GM13976 (cell line): ENCODE data around the gene NHSL1.

Experiments
- DNase-seq: peaks from one replicate; pipeline ENCODE4 v3.0.0; 2012; ENCODE audit warnings: low spot score
- in situ Hi-C: fragments of 300-500 bp; cut with MboI; formaldehyde crosslinking; loops from one replicate; pipeline ENCODE4 v1.12.0; 2022; ENCODE audit warnings: low sequenced_read_pairs, mixed read lengths, inconsistent platforms; ENCODE audit not compliant: unreplicated experiment
- TF ChIP-seq, protein P1 (sequence below): IDR thresholded peaks from 2 replicates; pipeline ENCODE4 v1.5.1; 2012; ENCODE audit warnings: borderline replicate concordance, mild to moderate bottlenecking; ENCODE audit not compliant: insufficient read depth; ENCODE audit errors: extremely low read depth, missing control alignments, control extremely low read depth

Gene NHSL1

GRCh38 chr6:138540468-138540867 is 41.2 kb upstream of the NHSL1 start:
- TF ChIP-seq, protein P1, sequence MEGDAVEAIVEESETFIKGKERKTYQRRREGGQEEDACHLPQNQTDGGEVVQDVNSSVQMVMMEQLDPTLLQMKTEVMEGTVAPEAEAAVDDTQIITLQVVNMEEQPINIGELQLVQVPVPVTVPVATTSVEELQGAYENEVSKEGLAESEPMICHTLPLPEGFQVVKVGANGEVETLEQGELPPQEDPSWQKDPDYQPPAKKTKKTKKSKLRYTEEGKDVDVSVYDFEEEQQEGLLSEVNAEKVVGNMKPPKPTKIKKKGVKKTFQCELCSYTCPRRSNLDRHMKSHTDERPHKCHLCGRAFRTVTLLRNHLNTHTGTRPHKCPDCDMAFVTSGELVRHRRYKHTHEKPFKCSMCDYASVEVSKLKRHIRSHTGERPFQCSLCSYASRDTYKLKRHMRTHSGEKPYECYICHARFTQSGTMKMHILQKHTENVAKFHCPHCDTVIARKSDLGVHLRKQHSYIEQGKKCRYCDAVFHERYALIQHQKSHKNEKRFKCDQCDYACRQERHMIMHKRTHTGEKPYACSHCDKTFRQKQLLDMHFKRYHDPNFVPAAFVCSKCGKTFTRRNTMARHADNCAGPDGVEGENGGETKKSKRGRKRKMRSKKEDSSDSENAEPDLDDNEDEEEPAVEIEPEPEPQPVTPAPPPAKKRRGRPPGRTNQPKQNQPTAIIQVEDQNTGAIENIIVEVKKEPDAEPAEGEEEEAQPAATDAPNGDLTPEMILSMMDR = no peak
- in situ Hi-C loops = no loop called here
- DNase-seq = no peak

DNA sequence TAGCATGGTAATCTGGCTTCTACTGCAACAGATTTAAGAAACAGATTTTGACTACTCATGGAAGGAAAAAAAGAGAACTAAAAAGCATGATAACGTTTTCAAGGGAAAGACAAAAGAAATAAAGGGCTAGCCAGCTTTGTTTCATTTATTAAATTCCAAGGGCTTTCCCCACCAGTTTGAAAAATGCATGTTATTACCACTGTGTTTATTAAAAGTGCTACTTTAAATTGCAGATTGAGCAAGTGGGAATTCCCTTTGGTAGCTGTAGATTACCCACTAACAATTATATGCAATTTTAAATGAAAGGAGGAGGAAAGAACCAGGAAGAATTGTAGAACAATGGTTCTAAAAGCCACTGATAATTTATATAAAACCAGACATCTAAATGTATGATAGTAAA is 40.6 kb upstream of the NHSL1 start:
- DNase-seq = no peak
- in situ Hi-C loops = no loop called here
- TF ChIP-seq, protein P1 = no peak

DNA sequence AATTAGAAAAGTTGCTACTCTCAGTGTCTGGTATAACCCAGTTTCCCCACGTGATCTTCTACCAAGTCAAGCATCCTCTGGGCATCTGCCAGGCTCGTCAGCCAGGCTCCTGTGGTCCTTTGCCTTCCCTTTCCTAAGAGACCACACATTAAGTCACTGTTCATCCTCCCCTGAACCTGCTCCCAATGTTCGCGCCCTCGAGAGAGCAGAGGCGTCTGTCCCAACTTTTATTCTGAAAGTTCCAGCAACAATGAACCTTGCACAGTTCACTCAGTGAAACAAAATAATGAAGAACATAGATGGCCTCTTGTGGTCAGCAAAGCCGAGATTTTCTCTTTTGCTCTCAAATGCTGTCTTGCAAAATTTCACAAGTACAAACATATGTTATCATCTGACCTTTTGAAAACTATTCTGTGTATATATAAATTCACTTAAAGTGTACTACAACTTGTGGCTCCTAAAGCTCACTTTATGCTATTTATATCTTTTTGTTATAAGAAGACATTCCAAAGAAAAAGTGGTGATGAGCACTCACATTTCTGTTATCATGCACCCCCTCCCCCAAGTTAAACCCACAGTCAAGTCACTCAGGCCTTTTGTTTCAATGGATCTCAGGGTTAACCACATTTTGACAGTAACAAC is 39.2 kb upstream of the NHSL1 start:
- no peak for DNase-seq
- in situ Hi-C loops = no loop called here
- TF ChIP-seq, protein P1 = no peak

DNA sequence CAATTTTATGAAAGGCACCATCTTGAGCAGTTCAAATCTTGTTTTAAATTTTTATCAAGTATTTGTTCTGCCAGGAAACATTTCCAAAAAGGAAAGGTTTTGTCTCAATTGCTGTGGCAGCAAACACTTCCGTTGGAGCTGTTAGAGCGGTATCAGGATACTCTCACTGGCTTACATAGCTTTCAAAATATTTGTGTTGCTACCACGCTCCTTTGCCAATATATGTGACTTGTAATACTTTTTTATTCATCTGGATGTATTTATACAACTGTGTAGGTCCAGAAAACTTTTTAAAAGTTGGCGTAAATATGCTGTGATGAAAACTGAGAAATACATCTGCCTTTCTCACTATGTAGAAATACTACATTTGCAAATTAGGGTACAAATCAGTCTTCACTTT is 37.8 kb upstream of the NHSL1 start:
- DNase-seq = no peak
- TF ChIP-seq, protein P1 = no peak
- in situ Hi-C loops = no loop called here

DNA sequence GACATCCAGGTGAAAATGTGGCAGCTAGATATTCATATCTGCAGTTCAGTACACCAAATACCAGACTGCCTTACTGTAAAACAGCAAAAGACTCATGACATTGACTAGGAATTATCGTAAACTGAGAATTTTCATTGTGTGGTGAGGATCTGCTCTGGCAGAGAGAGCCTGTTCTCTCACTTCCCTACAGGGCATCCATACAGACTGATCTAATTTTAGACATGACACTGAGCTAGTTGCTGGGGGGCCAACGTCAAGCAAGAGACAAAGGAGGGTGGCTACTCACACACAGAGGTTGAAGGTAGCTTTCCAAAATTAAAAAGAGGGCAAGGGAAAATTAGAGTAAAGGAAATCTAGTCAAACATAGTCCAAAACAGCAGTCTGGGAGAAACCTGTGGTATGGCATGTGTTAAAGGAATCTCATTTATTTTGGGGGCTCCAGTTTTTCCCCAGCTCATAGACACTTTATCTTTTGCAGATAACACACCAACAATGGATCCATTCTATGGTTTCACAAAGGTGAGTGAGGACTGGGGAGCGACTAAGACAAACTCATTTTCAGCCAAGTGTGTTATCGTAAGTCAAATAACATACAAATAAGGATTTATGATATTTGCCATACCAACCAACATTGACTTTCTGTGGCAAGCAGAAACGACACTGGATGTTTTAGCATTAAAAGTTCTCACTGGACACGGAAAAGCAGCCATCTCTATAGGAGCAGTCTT is 36.6 kb upstream of the NHSL1 start:
- in situ Hi-C loops = no loop called here
- TF ChIP-seq, protein P1 = no peak
- DNase-seq = no peak

- TF ChIP-seq, protein P1 = no peak
- in situ Hi-C loops = no loop called here
- no peak for DNase-seq
Measured at GRCh38 chr6:138533667-138534066, 34.4 kb upstream of the NHSL1 start.
